ENCODE measurements around the gene OPCML.

Gene OPCML

GRCh38 chr11:132913295-132913694, 619.0 kb downstream of the OPCML start:
- TF ChIP-seq EZH2phosphoT487 (conservative IDR thresholded peaks at IDR 0.05; ENCODE audit: low read length) (no peak), CTCF (IDR thresholded peaks at IDR 0.05; ENCODE audit: insufficient read depth, low read length, poor library complexity, severe bottlenecking) (no peak)
- Histone ChIP-seq H3K4me3 (ENCODE audit: insufficient read depth, low read length, poor library complexity, severe bottlenecking) (no peak overlapping the region), H3K9me2 (replicated peaks; ENCODE audit: insufficient read depth, low read length) (no peaks in the 10 kb centered on the region), H3K27me3 (ENCODE audit: low read length) (no peaks in the 10 kb centered on the region), H3K27ac (ENCODE audit: low read depth, low read length) (no peak overlapping the region), H2AFZ (ENCODE audit: low read depth, low read length, severe bottlenecking) (no peak overlapping the region), H3K9ac (ENCODE audit: low read length) (no peak overlapping the region), H3K79me2 (ENCODE audit: insufficient read depth, low read length) (no peaks in the 10 kb centered on the region), H3K36me3 (ENCODE audit: low read length) (no peaks in the 10 kb centered on the region), H3F3A (ENCODE audit: insufficient read depth) (no peaks in the 10 kb centered on the region), H3K9me3 (ENCODE audit: insufficient read depth, low read length) (no peaks in the 10 kb centered on the region), H3K4me2 (ENCODE audit: low read depth, low read length, poor library complexity, severe bottlenecking) (no peak overlapping the region), H4K20me1 (ENCODE audit: low read depth, low read length) (no peaks in the 10 kb centered on the region)

GRCh38 chr11:132911186-132911585, 621.1 kb downstream of the OPCML start:
- Histone ChIP-seq H3K27me3 (ENCODE audit: low read length) (no peaks in the 10 kb centered on the region), H3K9ac (ENCODE audit: low read length) (no peak overlapping the region), H3K27ac (ENCODE audit: low read depth, low read length) (no peak overlapping the region), H3K36me3 (ENCODE audit: low read length) (no peaks in the 10 kb centered on the region), H3K4me2 (ENCODE audit: low read depth, low read length, poor library complexity, severe bottlenecking) (no peak overlapping the region), H3K9me3 (ENCODE audit: insufficient read depth, low read length) (no peaks in the 10 kb centered on the region), H4K20me1 (ENCODE audit: low read depth, low read length) (no peaks in the 10 kb centered on the region), H2AFZ (ENCODE audit: low read depth, low read length, severe bottlenecking) (no peak overlapping the region), H3K9me2 (replicated peaks; ENCODE audit: insufficient read depth, low read length) (no peaks in the 10 kb centered on the region), H3K79me2 (ENCODE audit: insufficient read depth, low read length) (no peaks in the 10 kb centered on the region), H3F3A (ENCODE audit: insufficient read depth) (no peaks in the 10 kb centered on the region), H3K4me3 (ENCODE audit: insufficient read depth, low read length, poor library complexity, severe bottlenecking) (no peak overlapping the region)
- TF ChIP-seq EZH2phosphoT487 (conservative IDR thresholded peaks at IDR 0.05; ENCODE audit: low read length) (no peak), CTCF (IDR thresholded peaks at IDR 0.05; ENCODE audit: insufficient read depth, low read length, poor library complexity, severe bottlenecking) (no peak)

- H3K9me2 ChIP-seq (replicated peaks; ENCODE audit: insufficient read depth, low read length), result no peaks in the 10 kb centered on the region
- H3K9me3 ChIP-seq (ENCODE audit: insufficient read depth, low read length), result no peaks in the 10 kb centered on the region
- no peak for TF ChIP-seq EZH2phosphoT487 (conservative IDR thresholded peaks at IDR 0.05; ENCODE audit: low read length)
- no peak for TF ChIP-seq CTCF (IDR thresholded peaks at IDR 0.05; ENCODE audit: insufficient read depth, low read length, poor library complexity, severe bottlenecking)
- H3K4me3 ChIP-seq (ENCODE audit: insufficient read depth, low read length, poor library complexity, severe bottlenecking), result no peak overlapping the region
- no peaks in the 10 kb centered on the region for H4K20me1 ChIP-seq (ENCODE audit: low read depth, low read length)
- H3K36me3 ChIP-seq (ENCODE audit: low read length), result no peaks in the 10 kb centered on the region
- H2AFZ ChIP-seq (ENCODE audit: low read depth, low read length, severe bottlenecking), result no peak overlapping the region
- no peaks in the 10 kb centered on the region for H3K79me2 ChIP-seq (ENCODE audit: insufficient read depth, low read length)
- no peaks in the 10 kb centered on the region for H3K27me3 ChIP-seq (ENCODE audit: low read length)
- H3K9ac ChIP-seq (ENCODE audit: low read length), result no peak overlapping the region
- no peaks in the 10 kb centered on the region for H3F3A ChIP-seq (ENCODE audit: insufficient read depth)
- no peak overlapping the region for H3K27ac ChIP-seq (ENCODE audit: low read depth, low read length)
- no peak overlapping the region for H3K4me2 ChIP-seq (ENCODE audit: low read depth, low read length, poor library complexity, severe bottlenecking)
These were observed 622.1 kb downstream of the OPCML start for GRCh38 chr11:132910011-132910760.
